HepG2 (cell line): Measurements from ENCODE around the gene MAN2B2. TPM values are rescaled to one million over a fixed set of nuclear protein-coding genes. Genes with fewer than 3 reads are reported as not detected.

Experiments
- ARID2 ChIP-seq: sonication (generic); formaldehyde crosslinking; IDR thresholded peaks from 2 replicates; pipeline ENCODE4 v1.8.1; 2022; ENCODE audit warnings: mild to moderate bottlenecking, missing genetic modification reagents, borderline replicate concordance
- CCDC6 ChIP-seq: sonication (generic); formaldehyde crosslinking; IDR thresholded peaks from 2 replicates; pipeline ENCODE4 v1.8.1; 2022; ENCODE audit warnings: mild to moderate bottlenecking, missing genetic modification reagents, moderate library complexity
- CHD2 ChIP-seq: IDR thresholded peaks from 2 replicates; pipeline ENCODE4 v1.6.1; 2011; ENCODE audit warnings: low read depth, low read length, improper control_type of control experiment
- ELF1 ChIP-seq: sonication (generic); formaldehyde crosslinking; IDR thresholded peaks from 2 replicates; pipeline ENCODE4 v1.4.0; 2020; ENCODE audit warnings: missing genetic modification reagents
- FOXK1 ChIP-seq: sonication (generic); formaldehyde crosslinking; IDR thresholded peaks from 2 replicates; pipeline ENCODE4 v1.4.0; 2020; ENCODE audit warnings: low read depth, missing genetic modification reagents, borderline replicate concordance
- GTF3A ChIP-seq: sonication (generic); formaldehyde crosslinking; conservative IDR thresholded peaks from 2 replicates; pipeline ENCODE4 v1.4.0; 2020; ENCODE audit warnings: mild to moderate bottlenecking, missing genetic modification reagents
- HOXA3 ChIP-seq: sonication (generic); formaldehyde crosslinking; IDR thresholded peaks from 2 replicates; pipeline ENCODE4 v1.5.0; 2020; ENCODE audit warnings: missing genetic modification reagents
- PHF21A ChIP-seq: sonication (generic); formaldehyde crosslinking; IDR thresholded peaks from 2 replicates; pipeline ENCODE4 v1.5.0; 2020; ENCODE audit warnings: mild to moderate bottlenecking, missing genetic modification reagents
- SMAD1 ChIP-seq: sonication (generic); formaldehyde crosslinking; IDR thresholded peaks from 2 replicates; pipeline ENCODE4 v1.4.0; 2020; ENCODE audit warnings: missing genetic modification reagents, low read depth, mild to moderate bottlenecking, borderline replicate concordance
- SNAPC2 ChIP-seq: sonication (generic); formaldehyde crosslinking; IDR thresholded peaks from 2 replicates; pipeline ENCODE4 v1.8.1; 2022; ENCODE audit warnings: mild to moderate bottlenecking, missing genetic modification reagents
- SNAPC4 ChIP-seq: sonication (generic); formaldehyde crosslinking; IDR thresholded peaks from 2 replicates; pipeline ENCODE4 v1.4.0; 2020; ENCODE audit warnings: mild to moderate bottlenecking, missing genetic modification reagents
- TFDP2 ChIP-seq: sonication (generic); formaldehyde crosslinking; IDR thresholded peaks from 2 replicates; pipeline ENCODE4 v1.4.0; 2020; ENCODE audit warnings: missing genetic modification reagents
- ZNF501 ChIP-seq: sonication (generic); formaldehyde crosslinking; IDR thresholded peaks from 2 replicates; pipeline ENCODE4 v1.5.1; 2020; ENCODE audit warnings: mild to moderate bottlenecking, moderate library complexity, missing genetic modification reagents
- ZNF549 ChIP-seq: sonication (generic); formaldehyde crosslinking; IDR thresholded peaks from 2 replicates; pipeline ENCODE4 v1.5.0; 2020; ENCODE audit warnings: missing genetic modification reagents
- ZNF580 ChIP-seq: IDR thresholded peaks from 2 replicates; pipeline ENCODE4 v1.6.1; 2016; ENCODE audit warnings: low read depth, borderline replicate concordance
- ZNF644 ChIP-seq: IDR thresholded peaks from 2 replicates; pipeline ENCODE4 v1.6.1; 2016; ENCODE audit warnings: low read depth
- ZNF713 ChIP-seq: sonication (generic); formaldehyde crosslinking; IDR thresholded peaks from 2 replicates; pipeline ENCODE4 v1.4.0; 2020; ENCODE audit warnings: mild to moderate bottlenecking, missing genetic modification reagents
- ZNF749 ChIP-seq: sonication (generic); formaldehyde crosslinking; IDR thresholded peaks from 2 replicates; pipeline ENCODE4 v1.8.0; 2022; ENCODE audit warnings: mild to moderate bottlenecking, missing genetic modification reagents, moderate library complexity, borderline replicate concordance
- polyA plus RNA-seq, 8 experiments: library from polyadenylated mRNA; depleted of rRNA in 3 of 8; stranded (reverse) in 7 of 8; unstranded in 1 of 8; fragments of >200 nt; fragmentation: Illumina TruSeq in 4 of 8; extraction: Trizol in 4 of 8; gene quantifications; 2 replicates each; pipeline versions ENCODE4 v1.2.1 to v1.2.3, GENCODE V29; 2011 to 2016; ENCODE audit warnings: low read depth in 4 of 8, missing spikeins in 1 of 8, mixed read lengths in 1 of 8; ENCODE audit not compliant: insufficient read depth in 1 of 8
- total RNA-seq, 5 experiments: library from RNA; depleted of rRNA; stranded (reverse); fragments of >200 nt; fragmentation: Illumina TruSeq; extraction: Trizol; gene quantifications; 2 replicates each; pipeline ENCODE4 v1.2.3, GENCODE V29; 2016; ENCODE audit warnings: low read depth in 1 of 5
- TF ChIP-seq, protein P1 (sequence below): sonication (generic); formaldehyde crosslinking; IDR thresholded peaks from 2 replicates; pipeline ENCODE4 v1.4.0; 2020; ENCODE audit warnings: missing genetic modification reagents

The MAN2B2 gene
- total and polyA plus RNA-seq, 2 of the 13 experiments (the other 11 are each of a cell fraction or from before 2014, with no cell fraction given) = 4.8 to 5.4 TPM

GRCh38 chr4:6633091-6633906, 58.3 kb downstream of the MAN2B2 start (continued):
- no peak for TF ChIP-seq CHD2
- peak; percentile 28; the same call in 1 of the 2 replicates for TF ChIP-seq SNAPC4 (CRISPR knock-in tag)
- TF ChIP-seq GTF3A (CRISPR knock-in tag) = no peak
- TF ChIP-seq SMAD1 (CRISPR knock-in tag) = no peak
- no peak for TF ChIP-seq ZNF749 (CRISPR knock-in tag)
- TF ChIP-seq ZNF580 (CRISPR knock-in tag) = no peak
- TF ChIP-seq TFDP2 (CRISPR knock-in tag) = peak; percentile 51
- 0 out of 2 replicates have a peak, but pooled peaks have one; percentile 70 for TF ChIP-seq CCDC6 (CRISPR knock-in tag)
- no peak for TF ChIP-seq PHF21A
- TF ChIP-seq SNAPC2 (CRISPR knock-in tag) = no peak
- no peak for TF ChIP-seq ARID2 (CRISPR knock-in tag)
- peak; percentile 65; the same call in 1 of the 2 replicates for TF ChIP-seq ZNF644
- no peak for TF ChIP-seq FOXK1 (CRISPR knock-in tag)
- TF ChIP-seq ZNF549 = no peak
- TF ChIP-seq, protein P1, sequence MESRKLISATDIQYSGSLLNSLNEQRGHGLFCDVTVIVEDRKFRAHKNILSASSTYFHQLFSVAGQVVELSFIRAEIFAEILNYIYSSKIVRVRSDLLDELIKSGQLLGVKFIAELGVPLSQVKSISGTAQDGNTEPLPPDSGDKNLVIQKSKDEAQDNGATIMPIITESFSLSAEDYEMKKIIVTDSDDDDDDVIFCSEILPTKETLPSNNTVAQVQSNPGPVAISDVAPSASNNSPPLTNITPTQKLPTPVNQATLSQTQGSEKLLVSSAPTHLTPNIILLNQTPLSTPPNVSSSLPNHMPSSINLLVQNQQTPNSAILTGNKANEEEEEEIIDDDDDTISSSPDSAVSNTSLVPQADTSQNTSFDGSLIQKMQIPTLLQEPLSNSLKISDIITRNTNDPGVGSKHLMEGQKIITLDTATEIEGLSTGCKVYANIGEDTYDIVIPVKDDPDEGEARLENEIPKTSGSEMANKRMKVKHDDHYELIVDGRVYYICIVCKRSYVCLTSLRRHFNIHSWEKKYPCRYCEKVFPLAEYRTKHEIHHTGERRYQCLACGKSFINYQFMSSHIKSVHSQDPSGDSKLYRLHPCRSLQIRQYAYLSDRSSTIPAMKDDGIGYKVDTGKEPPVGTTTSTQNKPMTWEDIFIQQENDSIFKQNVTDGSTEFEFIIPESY (CRISPR knock-in tag) = no peak
- no peak for TF ChIP-seq ZNF713 (CRISPR knock-in tag)
- peak; percentile 48; the same call in 1 of the 2 replicates for TF ChIP-seq ZNF501 (CRISPR knock-in tag)
- TF ChIP-seq ELF1 (CRISPR knock-in tag) = peak; percentile 58
- no peak for TF ChIP-seq HOXA3
